ENCODE data around the gene GGT6.

DNA sequence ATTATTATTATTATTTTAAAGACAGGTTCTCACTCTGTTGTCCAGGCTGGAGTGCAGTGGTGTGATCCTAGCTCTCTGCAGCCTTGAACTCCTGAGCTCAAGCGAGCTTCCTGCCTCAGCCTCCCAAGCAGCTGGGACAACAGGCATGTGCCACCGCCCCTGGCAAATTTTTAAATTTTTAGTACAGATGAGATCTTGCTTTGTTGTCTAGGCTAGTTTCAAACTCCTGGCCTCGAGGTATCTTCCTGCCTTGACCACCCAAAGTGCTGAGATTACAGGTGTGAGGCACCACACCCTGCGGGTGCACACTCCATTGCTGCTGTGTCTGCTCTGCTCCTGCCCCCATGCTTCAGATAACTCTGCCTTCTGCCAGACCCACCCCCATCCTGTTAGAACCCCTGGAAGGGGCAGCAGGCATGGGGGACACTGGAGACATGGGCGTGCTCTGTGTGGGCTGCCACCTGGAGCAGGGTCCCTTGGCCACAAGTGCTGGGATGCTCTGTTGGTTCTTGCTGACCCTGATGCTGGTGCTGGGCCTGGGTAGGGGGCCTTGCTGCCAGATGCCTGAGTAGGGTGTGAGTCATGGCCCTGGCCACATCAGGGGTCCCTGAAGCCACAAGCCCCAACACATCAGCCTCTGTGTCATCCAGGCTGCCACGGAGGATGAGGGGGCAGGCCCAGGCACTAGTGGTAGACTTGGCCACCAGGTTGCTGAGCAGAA, 2.6 kb downstream of the GGT6 start:
- TF ChIP-seq EZH2 (IDR thresholded peaks at IDR 0.05; ENCODE audit: borderline replicate concordance, low read depth, low read length, severe bottlenecking) = no peak
- TF ChIP-seq, protein P1, sequence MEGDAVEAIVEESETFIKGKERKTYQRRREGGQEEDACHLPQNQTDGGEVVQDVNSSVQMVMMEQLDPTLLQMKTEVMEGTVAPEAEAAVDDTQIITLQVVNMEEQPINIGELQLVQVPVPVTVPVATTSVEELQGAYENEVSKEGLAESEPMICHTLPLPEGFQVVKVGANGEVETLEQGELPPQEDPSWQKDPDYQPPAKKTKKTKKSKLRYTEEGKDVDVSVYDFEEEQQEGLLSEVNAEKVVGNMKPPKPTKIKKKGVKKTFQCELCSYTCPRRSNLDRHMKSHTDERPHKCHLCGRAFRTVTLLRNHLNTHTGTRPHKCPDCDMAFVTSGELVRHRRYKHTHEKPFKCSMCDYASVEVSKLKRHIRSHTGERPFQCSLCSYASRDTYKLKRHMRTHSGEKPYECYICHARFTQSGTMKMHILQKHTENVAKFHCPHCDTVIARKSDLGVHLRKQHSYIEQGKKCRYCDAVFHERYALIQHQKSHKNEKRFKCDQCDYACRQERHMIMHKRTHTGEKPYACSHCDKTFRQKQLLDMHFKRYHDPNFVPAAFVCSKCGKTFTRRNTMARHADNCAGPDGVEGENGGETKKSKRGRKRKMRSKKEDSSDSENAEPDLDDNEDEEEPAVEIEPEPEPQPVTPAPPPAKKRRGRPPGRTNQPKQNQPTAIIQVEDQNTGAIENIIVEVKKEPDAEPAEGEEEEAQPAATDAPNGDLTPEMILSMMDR (IDR thresholded peaks at IDR 0.05; ENCODE audit: borderline replicate concordance, extremely low read depth, low read length, poor library complexity, severe bottlenecking) = no peak

All from DND-41 (cell line).